Heart left ventricle (tissue), 13 donors: ENCODE measurements around the gene SLC9A8.

Experiments used
- CTCF ChIP-seq, 12 donors: fragments of 200-600 bp; sonication (generic) in 4 of 12; IDR thresholded peaks; one replicate each; pipeline versions ENCODE4 v1.5.0 to v1.8.0; 2018 to 2022; ENCODE audit warnings: antibody characterized with exemption in 12 of 12, mild to moderate bottlenecking in 5 of 12
- POLR2A ChIP-seq, 2 donors: fragments of 450-650 bp; IDR thresholded peaks; one replicate each; pipeline ENCODE4 v1.6.1; 2017; ENCODE audit warnings: antibody characterized with exemption in 2 of 2, mild to moderate bottlenecking in 2 of 2, moderate library complexity in 2 of 2
- donor health status: ischemic (EF 13 %, LVEDD 7.1; RV severe dilation, severe dysfunction).
- donor health status: DM: no; HTN: yes; CAD: no.
- donor health status: DM: no; HTN: no; CAD: no.
- donor health status: ischemic (EF 25% LVEDD 6.9; RV normal size, moderate dysfunction).
- donor health status: ischemic (EF 25% LVEDD 5.7; RV mildly dilated, moderate dysfunction).
- donor health status: ischemic (EF 35%, LVEDD 5.7; RV mildly dilated, moderate dysfunction).
- donor health status: nonischemic (EF 11% LVEDD 7.7; RV severe dilation, severe dysfunction).
- donor health status: DM: yes; HTN: yes; CAD: no.
- donor health status: PGD.
- donor health status: ischemic (EF 29% LVEDD 5.4; RV normal size, mild dysfunction).
- donor health status: nonischemic (EF 23%, LVEDD 6.1; RV moderate dilation, normal function).

- no peak for TF ChIP-seq CTCF (IDR thresholded peaks at IDR 0.05)
- no peak for TF ChIP-seq POLR2A (IDR thresholded peaks at IDR 0.05)
These were observed 80.2 kb downstream of the SLC9A8 start for GRCh38 chr20:49892817-49893216.
